Colonic mucosa (tissue), 4 donors: ENCODE measurements around the gene KRTAP10-3. TPM values are rescaled to one million over a fixed set of nuclear protein-coding genes. Genes with fewer than 3 reads are reported as not detected.

Source experiments
- DNase-seq: peaks from one replicate; pipeline ENCODE4 v3.0.0-alpha.2; 2020
- H3K27ac ChIP-seq: fragments of 200-600 bp; one replicate; pipeline ENCODE4 v1.8.0; 2021
- H3K27me3 ChIP-seq: fragments of 200-600 bp; one replicate; pipeline ENCODE4 v1.8.0; 2021
- H3K36me3 ChIP-seq: fragments of 200-600 bp; one replicate; pipeline ENCODE4 v1.8.0; 2021
- H3K4me1 ChIP-seq: fragments of 200-600 bp; one replicate; pipeline ENCODE4 v1.8.0; 2021; ENCODE audit warnings: mild to moderate bottlenecking
- H3K4me3 ChIP-seq: fragments of 200-600 bp; one replicate; pipeline ENCODE4 v1.8.0; 2021
- H3K9ac ChIP-seq, 2 donors: one replicate each; pipeline ENCODE4 v1.7.0; 2013; ENCODE audit warnings: control low read depth in 2 of 2, low read depth in 2 of 2, low read length in 2 of 2
- H3K9me3 ChIP-seq: fragments of 200-600 bp; one replicate; pipeline ENCODE4 v1.8.0; 2021
- intact Hi-C: fragments of 100-400 bp; cut with DNase I; formaldehyde crosslinking; loops from one replicate; pipeline ENCODE4 v1.14.1; 2022
- total RNA-seq, 2 donors: library from RNA; stranded (reverse); fragmentation: NEBNext Ultra II Directional in 1 of 2; extraction: Animal tissue kit (Norgen Biotek cat#: 25700) in 1 of 2; gene quantifications; one replicate each; pipeline ENCODE4 v1.2.1, GENCODE V29; 2021
- TF ChIP-seq, protein P1 (sequence below): fragments of 200-600 bp; IDR thresholded peaks from one replicate; pipeline ENCODE4 v1.8.0; 2022; ENCODE audit warnings: antibody characterized with exemption, mild to moderate bottlenecking
- donor health status: healthy.
- donor health status: DM: no; HTN: no; CAD: no.
- donor health status: DM: no; HTN: no; CAD: no.

Gene KRTAP10-3
- total RNA-seq, 2 donors from 2014 or later, result not detected

DNA sequence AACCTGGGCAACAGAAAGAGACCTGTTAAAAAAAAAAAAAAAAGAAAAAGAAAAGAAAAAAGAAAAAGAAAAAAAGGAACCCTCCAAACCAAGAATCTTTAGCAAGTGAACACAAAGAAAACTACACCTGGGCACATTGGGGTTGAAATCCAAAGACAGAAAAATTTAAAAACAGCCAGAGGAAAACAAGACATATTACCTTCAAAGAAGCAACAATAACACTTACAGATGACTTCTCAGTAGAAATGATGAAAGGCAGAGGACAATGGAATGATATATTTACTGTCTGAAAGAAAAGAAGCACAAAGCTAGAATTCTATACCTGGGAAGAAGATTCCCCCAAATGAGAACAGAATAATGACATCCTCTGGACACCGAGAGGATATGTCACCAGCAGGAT is 15.9 kb downstream of the KRTAP10-3 start:
- Histone ChIP-seq H3K4me3 (no peak overlapping the region), H3K27me3 (no peaks in the 10 kb centered on the region), H3K9me3 (no peaks in the 10 kb centered on the region), H3K4me1 (no peaks in the 10 kb centered on the region), H3K9ac (no peak overlapping the region), H3K36me3 (no peaks in the 10 kb centered on the region), H3K27ac (no peak overlapping the region)
- no peak for DNase-seq
- TF ChIP-seq, protein P1, sequence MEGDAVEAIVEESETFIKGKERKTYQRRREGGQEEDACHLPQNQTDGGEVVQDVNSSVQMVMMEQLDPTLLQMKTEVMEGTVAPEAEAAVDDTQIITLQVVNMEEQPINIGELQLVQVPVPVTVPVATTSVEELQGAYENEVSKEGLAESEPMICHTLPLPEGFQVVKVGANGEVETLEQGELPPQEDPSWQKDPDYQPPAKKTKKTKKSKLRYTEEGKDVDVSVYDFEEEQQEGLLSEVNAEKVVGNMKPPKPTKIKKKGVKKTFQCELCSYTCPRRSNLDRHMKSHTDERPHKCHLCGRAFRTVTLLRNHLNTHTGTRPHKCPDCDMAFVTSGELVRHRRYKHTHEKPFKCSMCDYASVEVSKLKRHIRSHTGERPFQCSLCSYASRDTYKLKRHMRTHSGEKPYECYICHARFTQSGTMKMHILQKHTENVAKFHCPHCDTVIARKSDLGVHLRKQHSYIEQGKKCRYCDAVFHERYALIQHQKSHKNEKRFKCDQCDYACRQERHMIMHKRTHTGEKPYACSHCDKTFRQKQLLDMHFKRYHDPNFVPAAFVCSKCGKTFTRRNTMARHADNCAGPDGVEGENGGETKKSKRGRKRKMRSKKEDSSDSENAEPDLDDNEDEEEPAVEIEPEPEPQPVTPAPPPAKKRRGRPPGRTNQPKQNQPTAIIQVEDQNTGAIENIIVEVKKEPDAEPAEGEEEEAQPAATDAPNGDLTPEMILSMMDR, result no peak
- intact Hi-C loops, result no loop called here

DNA sequence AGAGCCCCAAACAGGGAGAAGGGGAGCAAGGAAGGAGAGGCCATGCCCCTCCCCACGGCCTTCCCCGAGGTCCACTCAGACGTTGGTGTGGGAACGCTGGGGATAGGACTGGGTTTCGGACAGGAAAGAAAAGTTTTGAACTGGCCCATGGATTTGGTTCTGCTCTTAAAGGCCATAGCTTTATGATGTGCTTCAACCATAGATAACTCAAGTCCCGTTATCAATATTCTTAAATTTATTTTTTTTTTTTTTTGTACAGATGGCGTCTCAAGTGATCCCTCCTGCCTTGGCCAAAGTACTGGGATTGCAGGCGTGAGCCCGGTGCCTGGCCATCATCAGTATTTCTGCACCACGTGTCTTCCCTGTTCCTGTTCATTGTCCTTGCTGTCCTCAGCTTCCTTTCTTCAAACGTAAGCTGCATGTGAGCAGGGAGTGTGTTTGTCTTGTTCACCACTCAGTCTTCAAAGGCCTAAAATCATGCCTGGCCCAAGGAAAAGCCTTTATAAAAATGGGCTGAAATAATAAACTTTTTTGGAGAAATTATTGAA is 17.8 kb downstream of the KRTAP10-3 start:
- TF ChIP-seq, protein P1, result no peak
- Histone ChIP-seq H3K27me3 (no peaks in the 10 kb centered on the region), H3K36me3 (no peaks in the 10 kb centered on the region), H3K4me1 (no peaks in the 10 kb centered on the region), H3K9me3 (no peaks in the 10 kb centered on the region), H3K9ac (no peak overlapping the region), H3K4me3 (no peak overlapping the region), H3K27ac (no peak overlapping the region)
- no peak for DNase-seq
- intact Hi-C loops, result no loop called here

DNA sequence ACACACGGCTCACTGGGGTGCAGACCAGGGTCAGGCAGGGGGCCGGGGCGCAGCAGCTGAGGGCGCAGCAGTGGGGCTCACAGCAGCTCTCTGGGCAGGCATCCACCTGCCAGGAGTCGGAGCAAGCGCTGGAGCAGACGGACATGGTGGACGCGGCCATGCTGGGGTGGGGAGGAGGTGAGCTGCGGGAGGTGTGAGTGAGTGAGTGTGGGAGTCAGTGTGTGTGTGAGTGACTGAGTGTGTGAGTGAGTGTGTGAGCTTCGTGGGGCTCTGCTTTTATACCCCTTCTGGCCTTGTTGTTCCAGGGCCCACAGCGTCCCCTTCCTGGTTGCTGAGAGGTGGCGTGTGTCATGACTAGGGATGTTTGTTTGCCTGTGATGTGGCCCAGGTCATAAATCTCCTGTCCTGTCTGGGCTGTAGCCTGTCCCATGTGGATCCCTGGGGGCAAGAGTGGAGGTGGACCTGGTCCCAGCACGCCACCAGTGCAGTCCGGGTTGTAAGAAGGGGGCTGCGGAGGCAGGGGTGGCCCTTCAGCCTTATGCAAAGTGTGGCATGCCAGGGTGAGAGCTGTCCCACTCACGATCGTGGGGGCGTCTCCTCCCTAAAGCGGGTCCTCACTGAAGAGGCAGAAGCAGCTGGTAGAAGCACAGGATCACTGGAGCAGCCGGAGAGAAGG is 18.5 kb downstream of the KRTAP10-3 start, which contains the start of gene KRTAP10-1:
TSS of gene KRTAP10-1 (minus strand) at position 205 of the 676 bp plus-strand sequence. CDS start at position 160, 45 bp downstream.
- Histone ChIP-seq H3K27me3 (no peaks in the 10 kb centered on the region), H3K36me3 (no peaks in the 10 kb centered on the region), H3K27ac (no peak within 1 kb of the TSS), H3K9me3 (no peaks in the 10 kb centered on the region), H3K4me3 (no peak within 1 kb of the TSS), H3K4me1 (no peaks in the 10 kb centered on the region), H3K9ac (no peak within 1 kb of the TSS)
- TF ChIP-seq, protein P1, result no peak
- intact Hi-C loops, result no loop called here
- no peak for DNase-seq

DNA sequence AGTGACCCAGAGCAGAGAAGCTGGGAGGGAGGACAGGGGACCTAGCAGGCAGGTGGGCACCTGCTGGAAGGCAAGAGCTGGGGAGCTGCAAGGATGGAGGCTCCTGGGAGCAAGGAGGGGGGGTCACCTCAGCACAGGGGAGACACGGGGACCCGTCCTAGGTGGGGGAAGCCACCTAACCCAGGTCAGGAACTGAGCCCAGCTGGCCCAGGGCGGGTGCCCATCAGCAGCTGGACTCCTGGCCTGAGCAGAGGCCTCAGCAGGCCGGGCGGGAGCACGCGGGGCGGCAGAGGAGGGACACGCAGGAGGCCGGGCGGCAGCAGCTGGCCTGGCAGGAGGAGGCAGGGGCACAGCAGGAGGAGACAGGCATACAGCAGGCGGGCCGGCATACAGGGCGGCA is 19.5 kb downstream of the KRTAP10-3 start:
- Histone ChIP-seq H3K27me3 (no peaks in the 10 kb centered on the region), H3K36me3 (no peaks in the 10 kb centered on the region), H3K4me3 (no peak overlapping the region), H3K27ac (no peak overlapping the region), H3K9ac (no peak overlapping the region), H3K9me3 (no peaks in the 10 kb centered on the region), H3K4me1 (no peaks in the 10 kb centered on the region)
- intact Hi-C loops, result no loop called here
- peak; percentile 12 for DNase-seq
- TF ChIP-seq, protein P1, result no peak

DNA sequence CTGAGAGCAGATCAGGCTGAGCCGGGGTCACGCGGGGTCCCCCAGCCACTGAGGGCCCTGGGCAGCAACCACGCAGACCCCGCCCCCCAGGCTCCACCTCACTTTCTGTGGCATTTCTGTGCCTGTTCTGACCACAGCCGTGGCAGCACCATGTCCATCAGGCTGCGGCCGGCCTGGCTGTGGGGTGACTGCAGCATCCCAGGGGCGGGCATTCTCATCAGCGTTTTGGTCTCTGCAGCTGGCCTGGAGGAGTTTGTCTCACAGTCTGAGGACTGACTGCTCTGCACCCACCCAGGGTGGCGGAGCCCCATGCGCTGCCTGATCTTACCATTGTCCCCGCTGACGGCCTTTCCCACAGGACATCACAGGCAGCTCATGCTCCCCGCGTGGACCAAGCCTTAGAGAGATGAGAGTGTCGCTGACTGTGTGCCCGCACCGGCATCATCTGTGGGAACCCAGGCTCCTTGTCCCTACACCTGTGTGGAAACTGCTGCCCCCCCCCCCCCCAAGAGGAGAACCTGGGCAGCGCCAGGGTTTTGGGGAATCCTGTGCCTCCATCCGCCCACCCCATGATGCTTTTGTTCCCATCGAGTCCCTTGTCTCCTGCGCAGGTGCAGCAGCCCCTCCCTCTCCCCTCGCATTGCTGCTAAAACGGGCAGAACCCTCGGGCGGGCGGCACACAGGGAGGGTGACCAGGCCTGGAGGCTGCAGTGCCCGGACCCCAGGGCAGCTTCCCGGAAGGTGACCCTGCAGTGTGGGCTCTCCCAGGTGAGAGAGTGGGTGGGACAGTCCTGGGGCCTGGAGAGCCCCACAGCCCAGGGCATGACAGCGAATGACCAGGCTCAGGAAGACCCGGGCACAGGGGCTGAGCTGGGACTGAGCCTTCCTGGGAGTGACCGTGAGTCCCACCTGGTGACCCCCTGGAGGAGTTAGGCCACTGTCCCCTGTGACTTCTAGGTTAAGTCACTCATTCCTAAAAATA is 20.4 kb downstream of the KRTAP10-3 start:
- Histone ChIP-seq H3K27ac (no peak overlapping the region), H3K36me3 (no peaks in the 10 kb centered on the region), H3K4me1 (no peaks in the 10 kb centered on the region), H3K4me3 (no peak overlapping the region), H3K9me3 (no peaks in the 10 kb centered on the region), H3K9ac (no peak overlapping the region), H3K27me3 (no peaks in the 10 kb centered on the region)
- intact Hi-C loops, result no loop called here
- peak; percentile 10 for DNase-seq
- TF ChIP-seq, protein P1, result no peak
